ENCODE data around the gene TSPEAR. TPM values are rescaled to one million over a fixed set of nuclear protein-coding genes. Genes with fewer than 3 reads are reported as not detected.
"Not testable (repeated sequence)": the region's sequence is repeated elsewhere in the genome, so short reads cannot be mapped to it uniquely, and the experiment has no call there.

Gene TSPEAR
- total RNA-seq, 4 donors from 2014 or later: 0.21 to 1.3 (median 0.69) TPM

DNA sequence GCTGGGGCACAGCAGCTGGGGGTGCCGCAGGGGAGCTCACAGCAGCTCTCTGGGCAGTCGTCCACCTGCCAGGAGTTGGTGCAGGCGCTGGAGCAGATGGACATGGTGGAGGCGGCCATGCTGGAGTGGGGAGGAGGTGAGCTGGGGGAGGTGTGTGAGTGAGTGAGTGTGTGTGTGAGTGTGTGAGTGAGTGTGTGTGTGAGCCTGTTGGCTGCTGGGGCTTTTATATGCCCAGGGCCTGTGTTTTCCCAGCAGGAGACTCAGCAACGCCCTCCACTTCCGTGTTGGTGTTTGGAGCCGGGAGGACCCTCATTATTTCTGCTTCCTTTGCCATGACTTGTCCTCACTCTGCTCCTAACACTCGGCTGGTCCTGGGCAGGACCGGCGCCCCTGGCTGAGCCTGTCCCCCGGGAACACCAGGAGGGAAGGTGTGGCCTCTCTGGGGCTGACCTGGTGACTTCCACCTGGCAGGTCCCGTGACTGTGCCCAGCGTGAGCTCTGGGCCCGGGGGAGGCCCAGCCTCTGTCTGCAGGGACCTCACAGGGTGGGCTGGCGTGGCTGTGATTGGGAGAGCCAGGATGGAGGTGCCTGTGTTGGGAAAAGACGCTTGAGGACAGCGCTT, 159.9 kb downstream of the TSPEAR start, which contains the start of gene KRTAP10-2:
Gene KRTAP10-2 (minus strand): TSS at position 166 of the 622 bp plus-strand sequence. CDS start 47 bp downstream, at position 119.
- Histone ChIP-seq H3K27ac (no peak within 1 kb of the TSS), H3K36me3 (no peaks in the 10 kb centered on the region), H3K27me3 (no peaks in the 10 kb centered on the region), H3K4me3 (replicated peaks in 1 of 3) (no peak within 1 kb of the TSS), H3K9me3 (no peaks in the 10 kb centered on the region), H3K4me1 (no peaks in the 10 kb centered on the region)
- 54 to 66% methylated on average over 14 to 17 of the region's 17 CpGs for WGBS, 2 donors
- TF ChIP-seq, protein P1, sequence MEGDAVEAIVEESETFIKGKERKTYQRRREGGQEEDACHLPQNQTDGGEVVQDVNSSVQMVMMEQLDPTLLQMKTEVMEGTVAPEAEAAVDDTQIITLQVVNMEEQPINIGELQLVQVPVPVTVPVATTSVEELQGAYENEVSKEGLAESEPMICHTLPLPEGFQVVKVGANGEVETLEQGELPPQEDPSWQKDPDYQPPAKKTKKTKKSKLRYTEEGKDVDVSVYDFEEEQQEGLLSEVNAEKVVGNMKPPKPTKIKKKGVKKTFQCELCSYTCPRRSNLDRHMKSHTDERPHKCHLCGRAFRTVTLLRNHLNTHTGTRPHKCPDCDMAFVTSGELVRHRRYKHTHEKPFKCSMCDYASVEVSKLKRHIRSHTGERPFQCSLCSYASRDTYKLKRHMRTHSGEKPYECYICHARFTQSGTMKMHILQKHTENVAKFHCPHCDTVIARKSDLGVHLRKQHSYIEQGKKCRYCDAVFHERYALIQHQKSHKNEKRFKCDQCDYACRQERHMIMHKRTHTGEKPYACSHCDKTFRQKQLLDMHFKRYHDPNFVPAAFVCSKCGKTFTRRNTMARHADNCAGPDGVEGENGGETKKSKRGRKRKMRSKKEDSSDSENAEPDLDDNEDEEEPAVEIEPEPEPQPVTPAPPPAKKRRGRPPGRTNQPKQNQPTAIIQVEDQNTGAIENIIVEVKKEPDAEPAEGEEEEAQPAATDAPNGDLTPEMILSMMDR (IDR thresholded peaks at IDR 0.05): no peak
- no peak for TF ChIP-seq POLR2A (IDR thresholded peaks at IDR 0.05)
- DNase-seq: no peak
- intact Hi-C loops (cut with DNase I): no loop called here

DNA sequence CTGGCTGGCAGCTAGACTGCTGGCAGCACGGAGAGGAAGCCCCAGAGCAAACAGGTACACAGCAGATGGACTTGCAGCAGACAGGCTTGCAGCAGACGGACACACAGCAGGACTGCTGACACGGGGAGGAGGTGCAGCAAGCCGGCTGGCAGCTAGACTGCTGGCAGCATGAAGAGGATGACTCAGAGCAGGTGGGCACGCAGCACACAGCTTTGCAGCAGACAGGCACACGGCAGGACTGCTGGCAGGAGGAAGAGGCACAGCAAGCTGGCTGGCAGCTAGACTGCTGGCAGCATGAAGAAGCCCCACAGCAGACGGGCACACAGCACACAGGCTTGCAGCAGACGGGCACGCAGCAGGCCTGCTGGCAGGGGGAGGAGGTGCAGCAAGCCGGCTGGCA, 160.6 kb downstream of the TSPEAR start:
- Histone ChIP-seq H3K27ac (no peak overlapping the region), H3K36me3 (no peaks in the 10 kb centered on the region), H3K9me3 (no peaks in the 10 kb centered on the region), H3K27me3 (no peaks in the 10 kb centered on the region), H3K4me1 (no peaks in the 10 kb centered on the region), H3K4me3 (replicated peaks in 1 of 3) (no peak overlapping the region)
- WGBS, 2 donors: 57 to 85% methylated on average over 5 to 10 of the region's 10 CpGs
- TF ChIP-seq, protein P1 (IDR thresholded peaks at IDR 0.05): no peak
- no peak for TF ChIP-seq POLR2A (IDR thresholded peaks at IDR 0.05)
- intact Hi-C loops (cut with DNase I): no loop called here
- DNase-seq: no peak

DNA sequence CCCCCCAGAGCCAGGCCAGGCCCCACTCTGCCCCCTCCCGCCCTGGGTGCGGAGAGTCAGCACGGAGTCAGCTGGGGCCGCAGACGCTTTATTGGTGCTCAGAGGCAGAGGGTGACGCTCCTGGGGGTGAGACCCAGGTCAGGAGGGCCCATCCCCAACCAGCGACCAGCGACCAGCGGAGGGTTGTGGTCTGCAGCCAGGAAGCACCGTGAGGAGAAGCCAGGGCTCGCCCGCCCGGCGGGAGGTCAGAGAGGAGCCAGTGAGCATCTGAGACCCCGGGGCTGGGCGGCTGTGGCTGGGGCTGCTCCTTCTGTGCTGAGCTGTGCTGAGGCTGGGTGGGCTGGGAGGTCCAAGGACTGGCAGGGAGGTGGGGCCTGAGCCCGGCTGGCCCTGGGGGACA, 161.1 kb downstream of the TSPEAR start:
- H3K4me1 ChIP-seq; H3K27ac ChIP-seq; H3K27me3 ChIP-seq; DNase-seq; H3K9me3 ChIP-seq; H3K4me3 ChIP-seq (replicated peaks in 1 of 3); H3K36me3 ChIP-seq; intact Hi-C loops (cut with DNase I): not testable (repeated sequence)
- 30 to 77% methylated on average over 1 to 17 of the region's 17 CpGs for WGBS, 2 donors

DNA sequence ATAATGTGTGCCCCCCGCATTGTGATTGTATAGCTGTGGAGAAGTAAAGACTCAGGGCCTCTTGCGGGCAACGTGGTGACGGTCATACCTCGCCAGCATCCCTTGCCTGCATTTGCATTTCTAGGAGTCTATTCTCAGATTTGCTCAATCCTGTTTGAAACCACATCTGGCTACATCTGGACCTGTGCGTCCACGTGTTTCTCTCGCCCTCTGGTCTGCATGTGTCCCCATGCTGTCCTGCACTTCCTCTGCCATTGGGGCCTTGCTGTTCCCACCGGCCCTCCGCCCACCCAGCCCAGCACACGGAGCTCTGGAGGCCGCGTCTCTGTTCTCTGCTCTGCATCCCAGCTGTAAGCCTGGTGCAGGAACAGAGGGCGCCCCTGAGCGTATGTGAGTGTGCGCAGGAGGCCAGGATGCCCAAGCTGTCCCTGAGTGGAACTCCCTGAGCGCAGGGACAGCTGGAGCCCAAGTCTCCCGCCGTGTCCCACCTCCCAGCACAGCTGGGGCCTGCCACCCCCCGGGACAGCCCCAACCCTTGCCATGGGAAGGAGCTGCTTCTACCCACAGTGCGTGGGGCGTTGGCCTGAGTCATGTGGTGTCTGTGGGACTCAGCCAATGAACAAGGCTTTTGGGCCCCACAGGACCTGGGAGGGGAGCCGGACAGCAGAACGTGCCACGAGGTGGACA, 161.7 kb downstream of the TSPEAR start:
- no peaks in the 10 kb centered on the region for H3K36me3 ChIP-seq
- no peak overlapping the region for H3K27ac ChIP-seq
- TF ChIP-seq, protein P1 (IDR thresholded peaks at IDR 0.05): no peak
- no peak for TF ChIP-seq POLR2A (IDR thresholded peaks at IDR 0.05)
- no peak for DNase-seq
- H3K9me3 ChIP-seq: no peaks in the 10 kb centered on the region
- 80 to 87% methylated on average over 14 to 24 of the region's 25 CpGs for WGBS, 2 donors
- no peaks in the 10 kb centered on the region for H3K4me1 ChIP-seq
- intact Hi-C loops (cut with DNase I): no loop called here
- H3K4me3 ChIP-seq (replicated peaks in 1 of 3): no peak overlapping the region
- H3K27me3 ChIP-seq: no peaks in the 10 kb centered on the region

DNA sequence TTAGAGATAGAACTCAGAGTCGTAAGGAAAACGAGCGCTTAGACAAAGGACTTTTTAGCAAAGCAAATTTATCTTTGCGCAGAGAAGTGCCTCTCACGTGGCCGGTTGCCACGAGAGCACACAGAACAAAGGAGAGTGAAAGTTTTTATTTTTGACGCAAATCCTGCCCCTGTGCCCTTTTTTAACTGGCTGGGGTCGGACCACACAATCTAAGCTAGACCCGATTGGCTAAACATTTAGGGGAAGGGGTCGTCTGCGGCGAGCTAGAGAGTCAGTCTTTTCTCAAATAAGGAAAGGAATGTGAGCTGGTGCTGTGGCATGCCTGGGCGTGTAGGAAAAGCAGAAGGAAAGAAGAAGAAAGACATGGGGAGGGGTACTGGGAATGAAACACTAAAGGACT, 162.4 kb downstream of the TSPEAR start:
- no peak overlapping the region for H3K4me3 ChIP-seq (replicated peaks in 1 of 3)
- intact Hi-C loops (cut with DNase I): no loop called here
- TF ChIP-seq, protein P1 (IDR thresholded peaks at IDR 0.05): no peak
- no peak for TF ChIP-seq POLR2A (IDR thresholded peaks at IDR 0.05)
- no peaks in the 10 kb centered on the region for H3K27me3 ChIP-seq
- DNase-seq: no peak
- WGBS, 2 donors: 32 to 37% methylated on average over 14 of the region's 14 CpGs
- no peaks in the 10 kb centered on the region for H3K9me3 ChIP-seq
- H3K27ac ChIP-seq: no peak overlapping the region
- no peaks in the 10 kb centered on the region for H3K36me3 ChIP-seq
- H3K4me1 ChIP-seq: no peaks in the 10 kb centered on the region

Data from thyroid gland (tissue), 4 donors.